HG03064 (cell line): ENCODE results near the gene WDR19.
"Not testable (repeated sequence)": the region's sequence is repeated elsewhere in the genome, so short reads cannot be mapped to it uniquely, and the experiment has no call there.

ENCODE experiments used
- ATAC-seq: cut with Tn5 transposase; IDR thresholded peaks from one replicate; pipeline ENCODE4 v1.9.1; 2021; ENCODE audit warnings: low read depth; ENCODE audit not compliant: unreplicated experiment

WDR19 gene

GRCh38 chr4:39231660-39232059 is 49.3 kb downstream of the WDR19 start:
- no peak for ATAC-seq

GRCh38 chr4:39232100-39232499 is 49.8 kb downstream of the WDR19 start:
- ATAC-seq = no peak

GRCh38 chr4:39233114-39233513 is 50.8 kb downstream of the WDR19 start:
- no peak for ATAC-seq

- ATAC-seq = no peak
Measured at GRCh38 chr4:39233783-39234182, 51.5 kb downstream of the WDR19 start.

GRCh38 chr4:39235021-39235420 is 52.7 kb downstream of the WDR19 start:
- no peak for ATAC-seq

GRCh38 chr4:39235696-39236095 is 53.4 kb downstream of the WDR19 start:
- no peak for ATAC-seq

GRCh38 chr4:39237179-39237578 is 54.9 kb downstream of the WDR19 start:
- no peak for ATAC-seq

- no peak for ATAC-seq
Measured at GRCh38 chr4:39243462-39243861, 61.1 kb downstream of the WDR19 start.

GRCh38 chr4:39255266-39255665 is 72.9 kb downstream of the WDR19 start:
- ATAC-seq = no peak

GRCh38 chr4:39255871-39256270 is 73.5 kb downstream of the WDR19 start:
- no peak for ATAC-seq

GRCh38 chr4:39256436-39256835 is 74.1 kb downstream of the WDR19 start:
- ATAC-seq = no peak

GRCh38 chr4:39259571-39260330 is 77.4 kb downstream of the WDR19 start:
- ATAC-seq = no peak

GRCh38 chr4:39263895-39264294 is 81.6 kb downstream of the WDR19 start:
- ATAC-seq = no peak

- ATAC-seq = no peak
Measured at GRCh38 chr4:39274503-39274902, 92.2 kb downstream of the WDR19 start.

- not testable (repeated sequence) for ATAC-seq
Measured at GRCh38 chr4:39277661-39278060, 95.3 kb downstream of the WDR19 start.

GRCh38 chr4:39278476-39278875 is 96.1 kb downstream of the WDR19 start:
- no peak for ATAC-seq

GRCh38 chr4:39279416-39279815 is 97.1 kb downstream of the WDR19 start:
- no peak for ATAC-seq

GRCh38 chr4:39280770-39281169 is 98.4 kb downstream of the WDR19 start:
- ATAC-seq = no peak

- no peak for ATAC-seq
Measured at GRCh38 chr4:39285111-39285795, 102.9 kb downstream of the WDR19 start.

GRCh38 chr4:39285853-39286252 is 103.5 kb downstream of the WDR19 start:
- no peak for ATAC-seq

- ATAC-seq = no peak
Measured at GRCh38 chr4:39286263-39286662, 103.9 kb downstream of the WDR19 start.

- ATAC-seq = no peak
Measured at GRCh38 chr4:39287223-39287622, 104.9 kb downstream of the WDR19 start.
